Adrenal gland (tissue), 12 donors: ENCODE measurements around the gene PLEKHN1. TPM values are rescaled to one million over a fixed set of nuclear protein-coding genes. Genes with fewer than 3 reads are reported as not detected.

ENCODE experiments used
- DNase-seq, 7 donors: peaks; one replicate each; pipeline ENCODE4 v3.0.0-alpha.2; 2019 to 2020
- H3K27ac ChIP-seq, 5 donors: fragments of 200-600 bp; sonication (generic) in 4 of 5; 1 replicate in 3 of 5; 2 replicates in 2 of 5; pipeline versions ENCODE4 v1.5.1 to v1.8.0; 2016 to 2020; ENCODE audit warnings: mild to moderate bottlenecking in 1 of 5
- H3K27me3 ChIP-seq: fragments of 200-600 bp; 2 replicates; pipeline ENCODE4 v1.8.0; 2021
- H3K36me3 ChIP-seq, 2 donors: fragments of 200-600 bp; replicated peaks in 1 of 2; 1 replicate in 1 of 2; 2 replicates in 1 of 2; pipeline versions ENCODE4 v1.5.1 to v1.8.0; 2018 to 2022
- H3K4me1 ChIP-seq, 2 donors: fragments of 200-600 bp; replicated peaks in 1 of 2; 1 replicate in 1 of 2; 2 replicates in 1 of 2; pipeline versions ENCODE4 v1.5.1 to v1.8.0; 2018 to 2021
- H3K4me3 ChIP-seq, 4 donors: fragments of 200-600 bp; sonication (generic) in 3 of 4; one replicate each; pipeline ENCODE4 v1.5.1; 2016 to 2018
- H3K9me3 ChIP-seq, 3 donors: fragments of 200-600 bp; sonication (generic) in 1 of 3; replicated peaks in 1 of 3; 1 replicate in 2 of 3; 2 replicates in 1 of 3; pipeline versions ENCODE4 v1.5.1 to v1.8.0; 2016 to 2021
- POLR2A ChIP-seq, 2 donors: fragments of 450-650 bp; IDR thresholded peaks; one replicate each; pipeline ENCODE4 v1.6.1; 2017; ENCODE audit warnings: antibody characterized with exemption in 2 of 2, mild to moderate bottlenecking in 2 of 2, moderate library complexity in 1 of 2
- WGBS, 4 donors: extraction: QIAGEN DNeasy Blood & Tissue Kit in 2 of 4; methylation state at CpG; one replicate each; pipeline versions ENCODE4 v1.1.5 to v1.1.7; 2013 to 2017; 5-methylcytosine and 5-hydroxymethylcytosine counted together
- intact Hi-C, 2 donors: fragments of 100-400 bp; cut with DNase I; formaldehyde crosslinking; loops; one replicate each; pipeline versions ENCODE4 v1.14.1 to v1.15.0; 2022 to 2023
- polyA plus RNA-seq, 3 donors: library from polyadenylated mRNA; stranded (reverse); fragments of 200-250 nt in 2 of 3; fragments of 350-450 nt in 1 of 3; fragmentation: Illumina TruSeq in 1 of 3; extraction: RNeasy Lipid Tissue Mini Kit (QIAGEN cat#74804) in 1 of 3; gene quantifications; one replicate each; pipeline ENCODE4 v1.2.3, GENCODE V29; 2013 to 2014
- total RNA-seq, 9 donors: library from RNA; depleted of rRNA in 4 of 9; stranded (reverse); fragments of >200 nt in 4 of 9; fragments of 120-200 nt in 1 of 9; fragmentation: NEBNext Ultra II Directional in 1 of 9; extraction: Animal tissue kit (Norgen Biotek cat#: 25700) in 1 of 9; gene quantifications; one replicate each; pipeline versions ENCODE4 v1.1.0 to v1.2.4, GENCODE V29; 2013 to 2023
- TF ChIP-seq, protein P1 (sequence below), 6 experiments: fragments of 450-650 bp in 4 of 6; fragments of 200-600 bp in 2 of 6; sonication (generic) in 1 of 6; IDR thresholded peaks; 1 replicate in 5 of 6; 2 replicates in 1 of 6; pipeline versions ENCODE4 v1.5.1 to v1.8.0; 2016 to 2021; ENCODE audit warnings: antibody characterized with exemption in 6 of 6, mild to moderate bottlenecking in 2 of 6, moderate library complexity in 1 of 6
- donor health status: healthy with polysubstance abuse.
- donor health status: Bipolar disorder and iron deficiency.
- donor health status: DM: yes; HTN: yes; CAD: no.
- donor health status: DM: no; HTN: no; CAD: no.
- donor health status: DM: no; HTN: no; CAD: no.
- donor health status: DM: yes; HTN: yes; CAD: no.

PLEKHN1 gene
- total and polyA plus RNA-seq, 12 donors: 0.05 to 10.5 (median 1.3) TPM; not detected in 3

DNA sequence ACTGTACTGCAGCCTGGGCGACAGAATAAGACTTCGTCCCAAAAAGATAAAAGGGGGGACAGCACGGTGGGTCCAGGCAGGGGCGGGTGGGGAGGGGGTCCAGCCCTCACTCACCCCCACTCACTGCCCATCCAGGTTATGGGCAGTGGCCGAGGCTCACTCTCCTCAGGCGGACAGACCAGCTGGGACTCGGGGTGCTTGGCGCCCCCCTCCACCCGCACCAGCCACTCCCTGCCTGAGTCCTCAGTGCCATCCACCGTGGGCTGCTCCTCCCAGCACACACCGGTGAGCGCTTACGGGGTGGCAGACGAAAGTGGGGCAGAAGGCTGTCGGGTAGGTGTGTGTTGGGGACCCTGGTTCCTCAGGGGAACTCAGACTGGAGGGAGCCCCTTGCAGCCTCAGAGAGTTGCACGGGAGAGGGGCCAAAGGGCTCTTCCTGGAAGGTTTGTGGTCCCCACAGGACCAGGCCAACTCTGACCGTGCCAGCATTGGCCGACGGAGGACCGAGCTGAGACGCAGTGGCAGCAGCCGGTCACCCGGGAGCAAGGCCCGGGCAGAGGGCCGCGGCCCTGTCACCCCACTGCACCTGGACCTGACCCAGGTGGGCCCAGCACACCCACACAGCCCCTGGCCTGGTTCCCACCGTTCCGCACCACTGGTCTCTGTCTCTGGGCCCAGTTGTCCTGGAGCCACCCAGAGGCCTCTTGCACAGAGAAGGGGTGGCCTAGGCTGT lies 6.6 kb downstream of the PLEKHN1 start:
- Histone ChIP-seq H3K27me3 (peaks cover 61% of the 10 kb centered on the region), H3K36me3 (no peaks in the 10 kb centered on the region), H3K4me3 (no peak overlapping the region), H3K4me1 (no peaks in the 10 kb centered on the region), H3K27ac (no peak overlapping the region), H3K9me3 (no peaks in the 10 kb centered on the region)
- TF ChIP-seq, protein P1, sequence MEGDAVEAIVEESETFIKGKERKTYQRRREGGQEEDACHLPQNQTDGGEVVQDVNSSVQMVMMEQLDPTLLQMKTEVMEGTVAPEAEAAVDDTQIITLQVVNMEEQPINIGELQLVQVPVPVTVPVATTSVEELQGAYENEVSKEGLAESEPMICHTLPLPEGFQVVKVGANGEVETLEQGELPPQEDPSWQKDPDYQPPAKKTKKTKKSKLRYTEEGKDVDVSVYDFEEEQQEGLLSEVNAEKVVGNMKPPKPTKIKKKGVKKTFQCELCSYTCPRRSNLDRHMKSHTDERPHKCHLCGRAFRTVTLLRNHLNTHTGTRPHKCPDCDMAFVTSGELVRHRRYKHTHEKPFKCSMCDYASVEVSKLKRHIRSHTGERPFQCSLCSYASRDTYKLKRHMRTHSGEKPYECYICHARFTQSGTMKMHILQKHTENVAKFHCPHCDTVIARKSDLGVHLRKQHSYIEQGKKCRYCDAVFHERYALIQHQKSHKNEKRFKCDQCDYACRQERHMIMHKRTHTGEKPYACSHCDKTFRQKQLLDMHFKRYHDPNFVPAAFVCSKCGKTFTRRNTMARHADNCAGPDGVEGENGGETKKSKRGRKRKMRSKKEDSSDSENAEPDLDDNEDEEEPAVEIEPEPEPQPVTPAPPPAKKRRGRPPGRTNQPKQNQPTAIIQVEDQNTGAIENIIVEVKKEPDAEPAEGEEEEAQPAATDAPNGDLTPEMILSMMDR (IDR thresholded peaks at IDR 0.05): no peak
- no peak for TF ChIP-seq POLR2A (IDR thresholded peaks at IDR 0.05)
- intact Hi-C loops: loop anchor here in 1 of 2 donors (10.0 kb wide), 1 partner anchor 68 kb away; no protein-coding TSS in a partner anchor
- DNase-seq: no peak
- WGBS, 4 donors: 76 to 82% (median 80%) methylated on average over 5 to 28 of the region's 28 CpGs

DNA sequence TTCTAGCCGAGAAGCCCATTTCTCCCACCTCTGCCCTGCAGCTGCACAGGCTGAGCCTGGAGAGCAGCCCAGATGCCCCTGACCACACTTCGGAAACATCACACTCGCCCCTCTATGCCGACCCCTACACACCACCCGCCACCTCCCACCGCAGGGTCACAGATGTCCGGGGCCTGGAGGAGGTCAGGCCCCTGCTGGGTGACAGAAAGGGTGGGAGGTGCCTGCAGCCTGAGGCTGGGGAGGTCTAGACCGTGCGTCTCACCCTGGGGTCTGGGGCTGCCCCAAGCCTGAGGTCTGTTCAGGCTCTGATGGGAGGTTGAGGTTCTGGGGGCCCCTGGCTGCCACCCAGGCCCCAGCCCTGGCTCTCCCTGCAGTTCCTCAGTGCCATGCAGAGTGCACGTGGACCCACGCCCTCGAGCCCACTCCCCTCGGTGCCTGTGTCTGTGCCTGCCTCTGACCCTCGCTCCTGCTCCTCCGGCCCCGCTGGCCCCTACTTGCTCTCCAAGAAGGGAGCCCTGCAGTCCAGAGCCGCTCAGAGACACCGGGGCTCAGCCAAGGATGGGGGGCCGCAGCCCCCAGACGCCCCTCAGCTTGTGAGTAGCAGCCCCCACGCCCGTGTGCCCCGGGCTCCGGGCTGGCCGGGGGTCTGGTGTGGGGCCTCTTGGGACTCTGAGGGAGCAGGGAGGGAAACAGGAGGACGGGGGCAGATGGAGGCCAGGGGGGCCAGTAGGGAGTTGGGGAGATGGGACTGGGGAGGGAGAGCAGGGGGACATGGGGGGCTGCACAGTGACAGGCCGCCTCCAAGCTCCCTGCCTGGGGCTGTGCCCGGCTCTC lies 7.4 kb downstream of the PLEKHN1 start:
- 73 to 82% (median 75%) methylated on average over 7 to 28 of the region's 28 CpGs for WGBS, 4 donors
- no peak overlapping the region for H3K27ac ChIP-seq
- peaks cover 61% of the 10 kb centered on the region for H3K27me3 ChIP-seq
- no peak for DNase-seq
- no peak overlapping the region for H3K4me3 ChIP-seq
- TF ChIP-seq POLR2A (IDR thresholded peaks at IDR 0.05): no peak
- TF ChIP-seq, protein P1 (IDR thresholded peaks at IDR 0.05): no peak
- H3K9me3 ChIP-seq: no peaks in the 10 kb centered on the region
- intact Hi-C loops: loop anchor here in 1 of 2 donors (10.0 kb wide), 1 partner anchor 69 kb away; no protein-coding TSS in a partner anchor
- H3K36me3 ChIP-seq: no peaks in the 10 kb centered on the region
- no peaks in the 10 kb centered on the region for H3K4me1 ChIP-seq

DNA sequence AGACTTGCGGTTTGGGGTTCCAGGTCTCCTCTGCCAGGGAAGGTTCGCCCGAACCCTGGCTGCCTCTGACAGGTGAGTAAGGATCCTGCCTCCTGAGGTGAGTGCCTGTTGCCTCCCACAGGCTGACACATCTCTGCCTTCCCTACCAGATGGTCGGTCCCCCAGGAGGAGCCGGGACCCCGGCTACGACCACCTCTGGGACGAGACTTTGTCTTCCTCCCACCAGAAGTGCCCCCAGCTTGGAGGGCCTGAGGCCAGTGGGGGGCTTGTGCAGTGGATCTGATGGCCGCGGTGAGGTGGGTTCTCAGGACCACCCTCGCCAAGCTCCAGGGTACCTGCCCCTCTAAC lies 8.0 kb downstream of the PLEKHN1 start:
- H3K9me3 ChIP-seq: no peaks in the 10 kb centered on the region
- 84 to 89% (median 88%) methylated on average over 7 to 11 of the region's 11 CpGs for WGBS, 4 donors
- H3K36me3 ChIP-seq: no peaks in the 10 kb centered on the region
- H3K4me3 ChIP-seq: no peak overlapping the region
- intact Hi-C loops: loop anchor here in 1 of 2 donors (10.0 kb wide), 1 partner anchor 69 kb away; no protein-coding TSS in a partner anchor
- no peak for TF ChIP-seq POLR2A (IDR thresholded peaks at IDR 0.05)
- TF ChIP-seq, protein P1 (IDR thresholded peaks at IDR 0.05): no peak
- peaks cover 61% of the 10 kb centered on the region for H3K27me3 ChIP-seq
- no peak for DNase-seq
- H3K27ac ChIP-seq: no peak overlapping the region
- H3K4me1 ChIP-seq: no peaks in the 10 kb centered on the region

DNA sequence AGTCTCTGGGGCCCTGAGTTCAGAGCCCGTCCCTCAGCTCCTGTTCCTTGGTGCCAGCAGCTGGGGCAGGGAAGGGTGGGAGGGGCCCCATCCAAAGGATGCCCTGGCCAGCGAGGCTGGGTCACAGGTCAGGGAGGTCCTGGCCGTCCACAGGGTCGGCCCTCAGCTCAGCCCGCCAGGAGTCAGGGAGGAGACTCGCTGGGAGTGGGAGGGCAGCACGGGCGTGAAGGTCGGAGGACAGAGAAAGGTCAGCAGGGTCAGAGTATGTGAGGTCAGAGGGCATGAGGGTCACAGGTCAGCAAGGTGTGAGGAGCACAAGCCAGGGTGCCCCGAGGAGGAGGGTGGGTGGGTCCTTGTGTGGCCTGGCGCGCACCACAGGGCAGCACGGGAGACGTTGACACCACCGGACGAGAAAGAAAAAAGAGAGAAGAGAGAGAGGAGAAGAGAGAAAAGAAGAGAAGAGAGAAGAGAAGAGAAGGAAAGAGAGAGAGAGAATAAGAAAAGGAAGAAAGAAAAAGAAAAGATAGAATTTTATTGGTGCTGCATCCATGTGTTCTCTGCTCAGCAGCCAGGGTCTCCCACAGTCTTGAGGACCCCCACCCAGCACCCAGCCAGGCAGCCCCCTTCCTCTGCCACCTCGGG lies 8.5 kb downstream of the PLEKHN1 start:
- Histone ChIP-seq H3K27me3 (peaks cover 61% of the 10 kb centered on the region), H3K4me3 (no peak overlapping the region), H3K27ac (no peak overlapping the region), H3K9me3 (no peaks in the 10 kb centered on the region), H3K36me3 (no peaks in the 10 kb centered on the region), H3K4me1 (no peaks in the 10 kb centered on the region)
- TF ChIP-seq, protein P1 (IDR thresholded peaks at IDR 0.05): no peak
- no peak for TF ChIP-seq POLR2A (IDR thresholded peaks at IDR 0.05)
- WGBS, 4 donors: 54 to 65% (median 59%) methylated on average over 11 to 17 of the region's 17 CpGs
- DNase-seq: no peak
- intact Hi-C loops: loop anchor here in 1 of 2 donors (10.0 kb wide), 1 partner anchor 70 kb away; no protein-coding TSS in a partner anchor
